ENCODE measurements around the gene CYP4V2. TPM values are rescaled to one million over a fixed set of nuclear protein-coding genes. Genes with fewer than 3 reads are reported as not detected.

The CYP4V2 gene
- polyA plus RNA-seq (5.6 and 5.8 TPM in 2 replicates), polyA minus RNA-seq (3.4 and 3.7 TPM in 2 replicates)

DNA sequence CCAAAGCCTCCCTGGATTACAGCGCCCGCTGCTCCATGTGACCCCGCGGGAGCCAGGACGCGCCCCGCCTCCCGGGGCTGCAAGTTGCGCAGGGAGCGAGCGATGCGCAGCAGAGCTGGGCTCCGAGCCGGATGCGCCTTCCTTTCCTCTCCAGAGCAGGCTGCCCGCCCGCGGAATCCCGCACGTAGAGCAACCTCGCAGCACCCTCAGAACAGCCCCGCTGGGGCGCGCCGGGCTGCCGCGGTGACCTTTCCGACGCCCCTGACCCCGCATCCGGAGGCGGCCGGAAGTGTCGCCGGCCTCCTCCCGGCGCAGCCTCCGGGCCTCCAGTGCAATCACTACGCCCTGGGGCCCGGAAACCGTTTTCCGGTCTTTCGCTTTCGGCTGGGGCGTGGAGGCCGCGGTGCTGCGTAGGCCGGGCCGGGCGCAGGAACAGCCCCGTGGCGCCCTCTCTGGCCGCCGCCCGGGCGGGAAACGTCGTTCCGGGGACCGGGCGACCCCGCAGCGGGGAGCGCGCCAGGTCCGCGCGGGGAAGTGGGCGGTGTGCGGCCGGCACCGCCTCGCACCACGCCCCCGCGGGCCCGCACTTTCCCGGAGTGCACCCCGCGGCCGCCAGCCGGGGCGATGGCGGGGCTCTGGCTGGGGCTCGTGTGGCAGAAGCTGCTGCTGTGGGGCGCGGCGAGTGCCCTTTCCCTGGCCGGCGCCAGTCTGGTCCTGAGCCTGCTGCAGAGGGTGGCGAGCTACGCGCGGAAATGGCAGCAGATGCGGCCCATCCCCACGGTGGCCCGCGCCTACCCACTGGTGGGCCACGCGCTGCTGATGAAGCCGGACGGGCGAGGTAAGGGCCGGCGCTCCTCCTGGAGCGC lies at the start of gene CYP4V2:
TSS of gene CYP4V2 (plus strand) at position 368 of the 866 bp plus-strand sequence. CDS start at position 625, 257 bp downstream.
- Histone ChIP-seq H3K36me3 (ENCODE audit: insufficient read depth, low read length) (no peaks in the 10 kb centered on the region), H3F3A (ENCODE audit: insufficient read depth, low read length, poor library complexity, severe bottlenecking) (peaks cover 5% of the 10 kb centered on the region), H3K9me3 (ENCODE audit: low read length) (no peaks in the 10 kb centered on the region), H3K4me2 (ENCODE audit: low read length) (peak within 1 kb of the TSS; percentile 83), H4K20me1 (ENCODE audit: insufficient read depth) (no peaks in the 10 kb centered on the region), H3K4me3 (ENCODE audit: low read length) (peak within 1 kb of the TSS; percentile 84), H3K27ac (ENCODE audit: low read length) (peak within 1 kb of the TSS; percentile 74), H3K9ac (ENCODE audit: low read length) (peak within 1 kb of the TSS; percentile 78), H2AFZ (ENCODE audit: low read depth, low read length) (peak within 1 kb of the TSS; percentile 65), H3K79me2 (replicated peaks; ENCODE audit: insufficient read depth, low read length) (no peaks in the 10 kb centered on the region), H3K27me3 (ENCODE audit: insufficient read depth, low read depth, low read length) (no peaks in the 10 kb centered on the region), H3K9me2 (ENCODE audit: insufficient read depth, low read length) (no peaks in the 10 kb centered on the region)
- TF ChIP-seq, protein P1, sequence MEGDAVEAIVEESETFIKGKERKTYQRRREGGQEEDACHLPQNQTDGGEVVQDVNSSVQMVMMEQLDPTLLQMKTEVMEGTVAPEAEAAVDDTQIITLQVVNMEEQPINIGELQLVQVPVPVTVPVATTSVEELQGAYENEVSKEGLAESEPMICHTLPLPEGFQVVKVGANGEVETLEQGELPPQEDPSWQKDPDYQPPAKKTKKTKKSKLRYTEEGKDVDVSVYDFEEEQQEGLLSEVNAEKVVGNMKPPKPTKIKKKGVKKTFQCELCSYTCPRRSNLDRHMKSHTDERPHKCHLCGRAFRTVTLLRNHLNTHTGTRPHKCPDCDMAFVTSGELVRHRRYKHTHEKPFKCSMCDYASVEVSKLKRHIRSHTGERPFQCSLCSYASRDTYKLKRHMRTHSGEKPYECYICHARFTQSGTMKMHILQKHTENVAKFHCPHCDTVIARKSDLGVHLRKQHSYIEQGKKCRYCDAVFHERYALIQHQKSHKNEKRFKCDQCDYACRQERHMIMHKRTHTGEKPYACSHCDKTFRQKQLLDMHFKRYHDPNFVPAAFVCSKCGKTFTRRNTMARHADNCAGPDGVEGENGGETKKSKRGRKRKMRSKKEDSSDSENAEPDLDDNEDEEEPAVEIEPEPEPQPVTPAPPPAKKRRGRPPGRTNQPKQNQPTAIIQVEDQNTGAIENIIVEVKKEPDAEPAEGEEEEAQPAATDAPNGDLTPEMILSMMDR (IDR thresholded peaks at IDR 0.05; ENCODE audit: poor library complexity, severe bottlenecking), result peak; percentile 56
- TF ChIP-seq MXI1 (conservative IDR thresholded peaks at IDR 0.05; ENCODE audit: poor library complexity, severe bottlenecking) (peak; percentile 57), EZH2 (IDR thresholded peaks at IDR 0.05; ENCODE audit: borderline replicate concordance, insufficient read depth, low read length, poor library complexity, severe bottlenecking) (no peak), POLR2AphosphoS5 (IDR thresholded peaks at IDR 0.05) (peak; percentile 69), RAD21 (conservative IDR thresholded peaks at IDR 0.05) (no peak), SMC3 (conservative IDR thresholded peaks at IDR 0.05; ENCODE audit: poor library complexity) (no peak), TAF1 (IDR thresholded peaks at IDR 0.05; ENCODE audit: low read depth) (peak; percentile 17), EP300 (conservative IDR thresholded peaks at IDR 0.05; ENCODE audit: poor library complexity, severe bottlenecking) (peak; percentile 35)
- TF ChIP-seq, protein P2, sequence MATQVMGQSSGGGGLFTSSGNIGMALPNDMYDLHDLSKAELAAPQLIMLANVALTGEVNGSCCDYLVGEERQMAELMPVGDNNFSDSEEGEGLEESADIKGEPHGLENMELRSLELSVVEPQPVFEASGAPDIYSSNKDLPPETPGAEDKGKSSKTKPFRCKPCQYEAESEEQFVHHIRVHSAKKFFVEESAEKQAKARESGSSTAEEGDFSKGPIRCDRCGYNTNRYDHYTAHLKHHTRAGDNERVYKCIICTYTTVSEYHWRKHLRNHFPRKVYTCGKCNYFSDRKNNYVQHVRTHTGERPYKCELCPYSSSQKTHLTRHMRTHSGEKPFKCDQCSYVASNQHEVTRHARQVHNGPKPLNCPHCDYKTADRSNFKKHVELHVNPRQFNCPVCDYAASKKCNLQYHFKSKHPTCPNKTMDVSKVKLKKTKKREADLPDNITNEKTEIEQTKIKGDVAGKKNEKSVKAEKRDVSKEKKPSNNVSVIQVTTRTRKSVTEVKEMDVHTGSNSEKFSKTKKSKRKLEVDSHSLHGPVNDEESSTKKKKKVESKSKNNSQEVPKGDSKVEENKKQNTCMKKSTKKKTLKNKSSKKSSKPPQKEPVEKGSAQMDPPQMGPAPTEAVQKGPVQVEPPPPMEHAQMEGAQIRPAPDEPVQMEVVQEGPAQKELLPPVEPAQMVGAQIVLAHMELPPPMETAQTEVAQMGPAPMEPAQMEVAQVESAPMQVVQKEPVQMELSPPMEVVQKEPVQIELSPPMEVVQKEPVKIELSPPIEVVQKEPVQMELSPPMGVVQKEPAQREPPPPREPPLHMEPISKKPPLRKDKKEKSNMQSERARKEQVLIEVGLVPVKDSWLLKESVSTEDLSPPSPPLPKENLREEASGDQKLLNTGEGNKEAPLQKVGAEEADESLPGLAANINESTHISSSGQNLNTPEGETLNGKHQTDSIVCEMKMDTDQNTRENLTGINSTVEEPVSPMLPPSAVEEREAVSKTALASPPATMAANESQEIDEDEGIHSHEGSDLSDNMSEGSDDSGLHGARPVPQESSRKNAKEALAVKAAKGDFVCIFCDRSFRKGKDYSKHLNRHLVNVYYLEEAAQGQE (IDR thresholded peaks at IDR 0.05; ENCODE audit: borderline replicate concordance), result peak; percentile 6

DNA sequence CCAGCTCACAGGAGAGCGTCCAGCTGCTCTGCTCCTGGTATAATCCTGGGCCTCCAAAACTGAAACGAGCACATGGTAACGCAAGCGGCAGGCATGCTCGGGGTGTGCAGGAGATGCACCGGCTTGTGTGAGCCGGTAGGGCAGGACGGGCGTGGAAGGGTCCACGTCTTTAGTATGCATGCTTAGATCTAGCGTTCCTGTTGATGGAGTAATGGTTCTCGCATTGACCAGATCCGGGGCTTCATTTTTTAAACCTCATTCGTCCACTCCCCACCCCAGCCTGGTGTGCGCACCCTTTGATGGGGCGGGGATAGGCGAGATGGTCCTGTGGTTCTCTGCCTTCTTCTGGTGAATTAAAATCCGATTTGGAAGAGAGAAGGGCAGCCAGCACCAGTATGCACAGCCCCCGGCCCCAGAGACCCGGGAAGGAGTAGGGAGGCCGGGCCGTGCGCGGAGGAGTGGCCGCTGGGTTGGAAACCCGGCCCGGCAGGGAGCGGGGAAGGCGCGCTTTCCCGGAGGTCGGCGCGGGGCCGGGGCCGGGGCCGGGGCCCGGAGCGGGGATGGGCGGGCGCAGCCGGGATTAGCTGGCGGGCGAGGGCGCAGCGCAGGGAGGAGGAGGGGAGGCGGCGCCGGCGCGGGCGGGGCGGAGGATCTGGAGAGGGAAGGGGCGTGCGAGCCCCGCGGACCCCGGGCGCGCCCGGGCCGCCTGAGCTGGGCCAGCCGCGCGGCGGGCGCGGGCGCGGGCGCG lies 47.0 kb upstream of the CYP4V2 start:
- Histone ChIP-seq H3K79me2 (replicated peaks; ENCODE audit: insufficient read depth, low read length) (no peaks in the 10 kb centered on the region), H3K9ac (ENCODE audit: low read length) (peak overlapping the region; percentile 58), H3F3A (ENCODE audit: insufficient read depth, low read length, poor library complexity, severe bottlenecking) (no peaks in the 10 kb centered on the region), H2AFZ (ENCODE audit: low read depth, low read length) (no peak overlapping the region), H3K9me3 (ENCODE audit: low read length) (no peaks in the 10 kb centered on the region), H3K36me3 (ENCODE audit: insufficient read depth, low read length) (no peaks in the 10 kb centered on the region), H3K27me3 (ENCODE audit: insufficient read depth, low read depth, low read length) (peaks cover 4% of the 10 kb centered on the region), H3K9me2 (ENCODE audit: insufficient read depth, low read length) (no peaks in the 10 kb centered on the region), H4K20me1 (ENCODE audit: insufficient read depth) (no peaks in the 10 kb centered on the region), H3K27ac (ENCODE audit: low read length) (peak overlapping the region; percentile 34), H3K4me2 (ENCODE audit: low read length) (no peak overlapping the region), H3K4me3 (ENCODE audit: low read length) (peak overlapping the region; percentile 63)
- no peak for TF ChIP-seq SMC3 (conservative IDR thresholded peaks at IDR 0.05; ENCODE audit: poor library complexity)
- TF ChIP-seq, protein P1 (IDR thresholded peaks at IDR 0.05; ENCODE audit: poor library complexity, severe bottlenecking), result peak; percentile 25
